Renal cortical epithelial cell (primary cell): ENCODE measurements around the gene LIPG. TPM values are rescaled to one million over a fixed set of nuclear protein-coding genes. Genes with fewer than 3 reads are reported as not detected.
A peak's percentile ranks its signal among the peaks of the same experiment; 100 is the strongest.

Source experiments
- DNase-seq: peaks from one replicate; pipeline ENCODE4 v3.0.0-alpha.2; 2011; ENCODE audit warnings: low read depth
- total RNA-seq: library from RNA; depleted of rRNA; stranded (reverse); fragments of >200 nt; gene quantifications from 2 replicates; pipeline ENCODE4 v1.2.3, GENCODE V29; 2014

Gene LIPG
- total RNA-seq, 1 donor from 2014 or later: 61.4 TPM

DNA sequence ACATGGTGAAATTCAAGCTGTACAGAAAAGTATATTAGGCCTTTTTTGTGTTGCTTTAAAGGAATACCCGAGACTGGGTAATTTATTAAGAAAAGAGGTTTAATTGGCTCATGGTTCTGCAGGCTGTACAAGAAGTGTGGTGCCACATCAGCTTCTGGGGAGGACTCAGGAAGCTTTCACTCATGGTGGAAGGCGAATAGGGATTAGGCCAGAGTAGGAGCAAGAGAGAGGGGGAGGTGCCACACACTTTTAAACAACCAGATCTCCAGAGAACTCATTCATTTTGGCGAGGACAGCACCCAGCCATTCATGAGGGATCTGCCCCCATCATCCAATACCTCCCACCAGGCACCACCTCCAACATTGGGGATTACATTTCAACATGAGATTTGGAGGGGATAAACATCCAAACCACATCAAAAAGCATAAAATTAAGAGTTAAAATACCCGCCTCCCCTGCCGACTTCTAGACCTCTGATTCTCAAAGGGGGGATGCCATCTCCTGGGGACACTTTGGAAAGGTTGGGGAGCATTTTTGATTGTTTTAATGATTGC, 15.1 kb upstream of the LIPG start:
- DNase-seq: no peak

DNA sequence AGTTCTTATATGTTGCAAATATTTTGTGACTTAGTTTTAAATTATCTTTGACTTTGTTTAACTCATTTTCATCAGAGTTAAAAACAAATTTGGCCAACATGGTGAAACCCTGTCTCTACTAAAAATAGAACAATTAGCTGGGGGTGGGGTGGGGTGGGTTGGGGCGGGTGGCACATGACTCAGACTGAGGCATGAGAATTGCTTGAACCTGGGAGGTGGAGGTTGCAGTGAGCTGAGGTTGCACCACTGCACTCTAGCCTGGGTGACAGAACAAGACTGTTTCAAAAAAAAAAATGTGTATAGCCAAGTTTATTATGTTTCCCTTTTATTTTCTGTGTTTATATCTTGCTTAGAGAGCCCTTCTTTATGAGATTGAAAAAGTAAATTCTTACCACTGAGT, 14.2 kb upstream of the LIPG start:
- peak; percentile 67 for DNase-seq

DNA sequence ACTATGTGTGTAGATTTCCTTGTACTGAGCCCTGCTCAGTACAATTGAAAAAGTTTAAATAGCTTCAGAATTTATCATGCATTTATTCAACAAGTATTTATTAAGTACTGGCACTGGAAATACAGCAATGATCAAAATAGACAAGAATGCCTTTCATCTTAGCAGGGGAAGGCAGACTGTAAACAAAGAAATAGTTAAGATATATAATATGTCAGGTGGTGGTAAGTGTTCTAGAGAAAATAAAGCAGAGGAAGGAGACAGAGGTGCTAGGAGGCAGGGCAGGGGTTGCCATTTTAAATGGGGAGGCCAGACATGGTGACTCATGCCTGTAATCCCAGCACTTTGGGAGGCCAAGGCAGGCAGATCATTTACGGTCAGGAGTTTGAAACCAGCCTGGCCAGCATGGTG, 13.6 kb upstream of the LIPG start:
- peak; percentile 95 for DNase-seq

DNA sequence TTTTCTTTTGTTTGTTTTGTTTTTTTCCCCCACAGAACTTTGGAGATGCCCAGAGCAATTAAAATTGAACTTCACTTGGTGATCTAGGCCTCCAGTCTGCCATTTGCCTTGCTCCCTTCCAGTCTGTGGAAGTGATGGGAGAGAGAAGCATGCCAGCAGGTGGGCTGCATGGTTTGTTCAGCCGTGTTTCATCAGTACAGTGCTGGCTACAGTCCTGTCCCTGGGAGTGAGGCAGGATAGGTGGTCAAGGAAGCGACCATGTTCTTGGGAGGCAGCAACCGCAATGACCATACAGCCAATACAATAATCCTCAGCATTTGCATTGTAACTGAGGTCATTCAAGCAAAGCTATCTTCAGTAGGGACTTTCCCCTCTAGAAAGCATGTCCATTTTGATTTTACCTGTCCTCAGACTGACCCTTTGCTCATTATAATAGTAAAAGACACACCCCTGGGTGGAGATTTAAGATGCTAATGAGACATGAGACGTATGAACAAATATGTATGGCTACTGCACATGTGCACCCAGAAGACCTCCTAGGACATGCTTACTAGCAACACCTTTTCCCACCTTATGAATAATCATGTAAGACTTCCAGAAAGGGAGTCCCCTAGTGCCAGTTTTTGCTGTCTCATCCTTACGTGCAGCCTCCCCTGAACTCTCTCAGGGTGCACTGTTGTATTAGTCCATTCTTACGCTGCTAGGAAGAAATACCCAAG, 11.1 kb upstream of the LIPG start:
- no peak for DNase-seq

DNA sequence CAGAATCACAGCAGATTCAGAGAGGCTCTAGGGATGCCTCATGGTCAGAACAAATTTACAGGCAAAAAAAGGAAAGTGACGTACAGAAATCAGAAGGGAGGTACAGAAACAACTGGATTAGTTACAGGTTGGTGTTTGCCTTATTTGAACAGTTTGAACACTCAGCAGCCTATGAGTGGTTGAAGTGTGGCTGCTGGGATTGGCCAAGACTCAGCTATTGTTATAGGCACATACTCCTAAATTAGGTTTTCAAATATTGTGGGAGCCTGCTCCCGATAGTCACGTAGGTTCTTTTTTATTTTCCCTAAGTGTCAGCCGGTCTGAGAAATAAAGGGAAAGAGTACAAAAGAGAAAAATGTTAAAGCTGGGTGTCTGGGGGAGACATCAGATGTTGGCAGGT, 8.9 kb upstream of the LIPG start:
- no peak for DNase-seq

DNA sequence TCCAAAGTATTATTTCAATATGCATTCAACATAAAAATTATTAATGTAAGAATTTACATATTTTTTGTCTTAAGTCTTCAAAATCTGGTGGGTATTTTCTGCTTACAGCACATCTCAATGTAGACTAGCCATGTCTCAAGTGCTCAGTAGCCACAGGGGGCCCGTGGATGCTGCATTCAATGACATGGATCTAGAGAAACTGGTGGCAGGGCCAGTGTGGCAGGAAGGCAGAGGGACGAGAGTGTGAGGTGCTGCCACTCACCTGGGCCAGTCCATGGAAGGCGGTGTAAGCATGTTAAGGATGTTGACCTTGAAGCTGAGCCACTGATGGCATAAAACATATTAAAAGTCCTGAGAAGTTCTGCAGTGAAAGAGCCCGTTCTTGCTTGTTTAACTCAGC, 6.2 kb upstream of the LIPG start:
- DNase-seq: no peak

DNA sequence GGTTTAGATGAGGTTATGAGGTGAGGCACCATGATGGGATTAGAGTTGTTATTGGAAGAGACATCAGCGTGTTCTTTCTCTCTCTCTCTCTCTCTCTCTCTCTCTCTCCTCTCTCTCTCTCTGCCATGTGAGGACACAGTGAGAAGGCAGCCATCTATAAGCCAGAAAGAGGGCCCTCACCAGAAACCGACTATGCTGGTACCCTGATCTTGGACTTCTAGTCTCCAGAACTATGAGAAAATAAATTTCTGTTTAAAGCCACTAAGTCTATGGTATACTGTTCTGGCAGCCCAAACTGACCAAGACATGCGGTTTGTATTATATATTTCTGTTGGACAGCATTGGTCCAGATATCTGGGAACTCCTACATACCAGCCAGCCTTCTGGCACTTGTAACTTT, 3.5 kb upstream of the LIPG start:
- no peak for DNase-seq

DNA sequence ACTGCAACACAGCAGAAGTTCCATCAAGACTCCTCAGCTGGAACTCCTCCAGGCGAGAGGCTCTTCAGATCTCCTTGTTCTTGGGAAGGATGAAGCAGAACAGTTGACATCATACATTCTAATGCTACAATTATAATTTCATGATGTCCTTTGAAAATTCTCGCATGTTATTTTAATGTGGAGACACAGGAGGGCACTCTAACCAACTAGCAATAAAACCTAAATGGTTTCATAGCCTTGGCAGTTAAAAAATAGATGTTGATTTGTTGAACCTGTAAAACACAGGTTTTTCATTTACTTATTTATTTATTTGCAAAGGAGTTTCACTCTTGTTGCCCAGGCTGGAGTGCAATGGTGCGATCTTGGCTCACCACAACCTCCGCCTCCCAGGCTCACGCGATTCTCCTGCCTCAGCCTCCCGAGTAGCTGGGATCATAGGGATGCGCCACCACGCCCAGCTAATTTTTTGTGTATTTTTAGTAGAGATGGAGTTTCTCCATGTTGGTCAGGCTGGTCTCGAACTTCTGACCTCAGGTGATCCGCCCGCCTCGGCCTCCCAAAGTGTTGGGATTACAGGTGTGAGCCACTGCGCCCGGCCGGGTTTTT, 2.4 kb upstream of the LIPG start:
- peak; percentile 70 for DNase-seq

DNA sequence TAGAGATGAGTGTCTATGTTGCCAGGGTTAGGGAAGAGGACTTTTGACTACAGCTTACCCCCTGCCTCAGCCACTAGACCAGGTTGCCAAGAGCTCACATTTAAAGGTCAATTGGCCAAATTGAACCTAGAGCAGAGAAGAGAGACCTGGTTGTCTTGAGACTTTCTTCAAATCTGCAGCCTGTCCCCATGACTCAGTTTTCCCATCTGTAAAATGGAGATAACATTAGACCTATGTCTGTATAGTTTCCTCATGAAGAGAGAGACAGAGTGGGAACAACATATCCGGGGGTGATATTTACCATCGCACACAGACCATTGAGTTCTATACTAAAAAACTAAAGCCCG, 1.6 kb upstream of the LIPG start:
- no peak for DNase-seq

DNA sequence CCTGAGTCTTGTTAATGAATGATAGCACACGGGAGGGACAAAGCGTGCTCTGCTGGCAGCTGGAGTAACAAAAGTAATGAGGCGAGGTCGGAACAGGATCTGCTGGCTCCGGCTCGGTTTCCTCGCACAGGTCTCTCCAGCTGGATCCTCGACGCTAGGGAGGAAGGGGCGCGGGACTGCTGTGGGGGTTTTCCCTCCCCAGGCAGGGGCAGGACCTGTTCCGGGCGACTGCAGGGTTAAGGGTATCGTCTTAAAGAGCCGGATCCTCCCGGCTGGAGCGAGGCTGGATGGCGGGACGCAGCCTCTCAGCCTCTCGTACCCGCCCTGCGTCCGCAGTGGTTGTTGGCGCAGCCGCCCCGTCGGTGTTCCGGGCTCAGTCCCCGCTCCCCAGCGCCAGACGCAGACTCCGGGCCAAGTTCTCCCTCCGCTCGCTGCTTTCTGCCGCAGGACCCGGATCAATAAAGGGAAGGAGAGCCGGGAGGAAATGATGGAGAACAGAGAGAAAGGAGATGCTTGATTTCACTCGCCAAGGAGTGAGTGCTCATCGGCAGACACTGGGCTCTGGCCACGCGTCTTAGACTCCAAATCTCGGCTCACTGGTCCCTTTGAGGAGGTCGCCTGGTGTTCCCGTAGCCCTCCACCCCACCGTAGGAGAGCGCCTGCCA, 1.1 kb upstream of the LIPG start:
- peak; percentile 58 for DNase-seq

DNA sequence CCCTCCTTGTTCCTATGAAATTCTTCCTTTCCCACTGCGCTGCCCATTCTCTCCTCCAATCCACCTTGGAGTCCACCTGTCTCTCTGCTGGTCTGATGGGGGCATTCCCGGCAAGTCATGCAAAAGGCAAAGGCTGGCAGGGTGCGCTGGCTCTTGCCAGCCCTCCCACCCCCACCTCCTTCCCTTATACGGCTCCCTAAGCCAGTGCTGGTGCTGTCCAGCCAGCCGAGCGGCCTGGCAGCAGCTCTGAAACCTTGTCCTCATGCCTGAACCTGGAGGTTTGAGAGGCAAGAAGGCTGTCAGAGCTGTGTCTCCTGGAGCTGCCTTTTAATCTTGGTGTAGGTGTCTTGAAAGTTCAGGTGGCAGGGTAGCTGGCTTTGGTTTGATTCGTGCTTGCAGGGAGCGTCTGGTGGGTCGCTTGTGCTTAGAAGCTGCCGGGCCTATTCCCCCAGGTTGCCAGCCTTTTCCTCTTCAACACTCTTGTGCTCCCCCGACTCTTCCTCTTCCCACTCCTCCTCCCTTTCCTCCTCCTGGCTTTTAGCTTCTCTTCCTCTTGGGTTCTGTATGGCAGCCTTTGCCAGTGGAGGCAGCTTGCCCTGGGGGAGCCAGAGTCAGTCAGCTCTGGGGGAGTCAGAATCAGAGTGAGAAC, 748 bp downstream of the LIPG start:
- peak; percentile 54 for DNase-seq

DNA sequence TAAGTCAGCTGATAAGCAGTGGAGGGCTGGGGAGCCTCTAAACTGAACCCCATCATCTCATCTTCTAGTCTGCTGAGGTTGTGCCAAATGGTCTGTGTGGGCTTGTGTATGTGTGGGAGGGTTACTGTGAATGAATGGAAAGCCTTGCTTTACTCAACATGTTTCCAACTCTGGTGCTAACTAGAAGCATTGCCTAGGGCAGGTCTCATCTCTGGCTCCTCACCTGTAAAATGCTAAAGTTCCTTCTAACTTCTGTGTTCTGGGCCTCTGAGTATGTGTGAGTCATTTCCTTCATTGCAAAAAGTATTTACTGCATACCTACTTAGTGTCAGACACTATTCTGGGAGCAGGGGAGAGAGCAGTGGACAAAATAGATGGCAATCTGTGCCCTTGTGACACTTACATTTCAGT, 1.3 kb downstream of the LIPG start:
- peak; percentile 83 for DNase-seq

DNA sequence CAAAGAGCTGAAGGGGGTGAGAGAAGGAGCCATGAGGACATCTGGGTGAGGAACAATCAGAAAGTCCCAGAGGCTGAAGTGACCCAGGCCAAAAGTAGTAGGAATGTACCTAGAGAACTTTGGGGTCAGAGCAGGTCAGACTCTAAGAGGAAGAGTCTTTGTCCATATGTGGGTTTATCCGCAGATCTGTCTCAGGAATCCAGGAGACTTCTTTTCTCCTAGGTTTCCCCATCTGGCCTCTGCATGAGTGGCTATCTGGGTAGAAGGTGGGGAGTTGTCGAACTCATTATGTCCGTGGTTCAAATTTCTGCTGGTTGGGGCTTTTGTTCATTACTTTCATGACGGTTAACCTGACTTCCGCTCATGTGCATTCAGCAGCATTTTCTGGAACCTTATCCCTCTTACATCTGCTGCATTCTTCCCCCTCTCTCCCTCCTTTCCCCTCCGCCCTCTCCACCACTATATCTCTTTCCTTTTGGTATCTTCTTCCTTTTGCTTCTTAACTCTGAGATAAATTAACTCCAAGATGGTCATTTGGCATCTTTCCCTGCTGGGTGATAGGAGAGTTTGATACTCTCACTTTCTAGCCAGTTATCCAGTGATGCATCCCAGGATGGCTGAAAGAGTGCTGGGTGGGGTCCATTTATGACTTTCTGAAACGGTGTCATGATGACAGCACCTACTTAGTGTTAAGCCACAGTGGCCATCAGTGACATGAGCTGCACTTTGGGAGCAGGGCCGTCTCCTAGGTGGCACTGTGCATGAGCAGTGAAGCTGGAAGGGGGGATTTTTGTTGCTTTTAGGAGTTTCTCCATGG, 2.1 kb downstream of the LIPG start:
- DNase-seq: no peak

DNA sequence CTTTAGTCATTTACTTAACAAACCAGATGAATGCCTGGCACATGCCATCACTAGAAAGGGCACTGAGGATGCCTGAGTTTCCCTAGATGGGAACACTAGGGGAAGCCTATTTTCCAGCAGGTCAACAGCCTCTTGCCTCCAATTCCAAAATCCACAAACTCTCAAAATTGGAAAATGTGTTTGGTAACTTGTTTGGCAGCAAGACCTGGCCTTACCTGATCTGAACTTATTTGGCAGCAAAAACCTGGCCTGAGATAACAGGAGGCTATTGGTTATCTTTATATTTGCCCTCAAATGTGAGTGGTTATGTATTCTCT, 2.6 kb downstream of the LIPG start:
- DNase-seq: no peak

DNA sequence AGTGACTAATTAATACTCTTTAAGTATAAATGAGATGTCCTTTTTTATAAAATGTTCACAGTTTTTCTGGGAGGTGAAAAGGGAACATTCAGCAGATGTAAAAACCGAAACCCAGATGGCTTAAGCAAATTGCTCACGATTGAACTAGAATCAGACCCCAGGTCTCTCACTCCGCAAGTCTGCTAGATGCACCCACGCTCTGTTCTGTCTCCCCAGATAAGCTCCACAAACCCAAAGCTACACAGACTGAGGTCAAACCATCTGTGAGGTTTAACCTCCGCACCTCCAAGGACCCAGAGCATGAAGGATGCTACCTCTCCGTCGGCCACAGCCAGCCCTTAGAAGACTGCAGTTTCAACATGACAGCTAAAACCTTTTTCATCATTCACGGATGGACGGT, 3.2 kb downstream of the LIPG start:
- DNase-seq: no peak

DNA sequence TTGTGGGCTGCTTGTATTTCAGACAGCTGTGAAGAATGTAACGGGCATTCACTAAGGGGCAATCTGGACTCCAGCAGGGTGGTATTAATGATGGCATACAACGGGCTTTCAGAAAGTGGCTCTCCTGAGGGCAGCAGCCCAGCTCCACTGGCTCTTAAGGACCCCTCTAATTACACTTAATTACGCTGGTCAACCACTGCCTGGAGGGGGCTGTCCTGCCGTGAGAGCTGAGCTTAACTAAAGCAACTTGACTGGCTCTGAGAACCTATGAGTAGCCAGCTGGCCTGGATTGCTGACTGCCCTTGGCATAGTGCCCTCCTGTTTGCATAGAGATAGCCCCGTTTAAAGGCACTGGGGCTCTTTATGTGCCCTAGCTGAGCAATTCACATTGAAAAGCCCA, 3.8 kb downstream of the LIPG start:
- DNase-seq: peak; percentile 49

DNA sequence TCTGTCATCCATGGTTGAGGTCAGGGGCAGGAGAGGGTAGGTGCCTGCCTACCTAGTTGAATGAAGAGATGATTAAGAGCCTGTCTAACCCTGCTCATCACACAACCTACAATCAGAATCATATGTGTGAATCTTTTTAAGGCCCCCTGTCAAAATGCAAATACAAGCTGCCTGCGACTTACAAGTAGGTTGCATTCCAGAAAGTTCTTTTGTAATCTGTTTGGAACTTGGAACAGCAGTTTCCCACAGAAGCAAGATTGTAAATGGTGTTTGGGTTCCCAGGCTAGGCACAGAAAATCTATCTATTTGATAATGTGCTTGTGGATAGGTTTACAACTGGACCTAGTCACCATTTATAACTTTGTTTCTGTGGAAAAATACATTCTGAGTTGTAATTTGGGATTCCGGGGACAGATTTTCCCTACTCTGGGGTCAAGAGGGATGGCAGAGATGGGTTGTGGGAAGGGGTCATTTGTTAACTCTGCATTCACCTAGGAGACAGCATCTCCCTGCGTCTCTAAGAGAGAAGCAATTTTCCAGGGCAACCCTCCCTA, 4.4 kb downstream of the LIPG start:
- no peak for DNase-seq

DNA sequence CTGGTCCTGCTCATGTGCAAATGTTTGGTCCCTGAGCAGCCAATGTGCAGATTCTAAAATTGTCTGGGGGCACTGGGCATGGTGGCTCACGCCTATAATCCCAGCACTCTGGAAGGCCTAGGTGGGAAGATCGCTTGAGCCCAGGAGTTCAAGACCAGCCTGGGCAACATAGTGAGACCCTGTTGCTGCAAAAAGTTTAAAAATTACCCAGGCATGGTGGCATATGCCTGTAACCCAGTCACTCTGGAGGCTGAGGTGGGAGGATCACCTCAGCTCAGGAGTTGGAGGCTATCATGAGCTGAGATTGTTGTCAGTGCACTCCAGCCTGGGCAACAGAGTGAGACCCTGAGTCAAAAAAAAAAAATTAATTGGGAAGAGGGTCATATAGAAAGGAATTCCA, 5.1 kb downstream of the LIPG start:
- no peak for DNase-seq

DNA sequence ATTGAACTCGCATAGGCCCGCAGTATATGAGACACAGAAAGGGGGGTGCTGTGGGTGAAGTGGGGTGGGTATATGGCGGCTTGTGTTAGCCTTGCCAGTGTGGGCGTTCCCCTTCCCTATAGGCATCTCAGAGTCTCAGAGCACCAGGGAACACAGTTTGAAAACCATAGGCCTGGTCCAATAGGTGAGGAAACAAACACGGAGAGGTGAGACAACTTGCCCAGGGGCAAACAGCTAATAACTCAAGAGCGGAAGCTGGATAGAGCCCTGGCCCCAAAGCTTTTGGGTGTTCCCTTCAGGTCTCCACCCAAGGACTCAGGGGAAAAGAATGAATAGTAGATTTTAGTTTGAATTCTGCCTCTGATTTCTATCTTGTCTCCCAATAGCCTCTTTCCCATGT, 7.9 kb downstream of the LIPG start:
- DNase-seq: no peak

DNA sequence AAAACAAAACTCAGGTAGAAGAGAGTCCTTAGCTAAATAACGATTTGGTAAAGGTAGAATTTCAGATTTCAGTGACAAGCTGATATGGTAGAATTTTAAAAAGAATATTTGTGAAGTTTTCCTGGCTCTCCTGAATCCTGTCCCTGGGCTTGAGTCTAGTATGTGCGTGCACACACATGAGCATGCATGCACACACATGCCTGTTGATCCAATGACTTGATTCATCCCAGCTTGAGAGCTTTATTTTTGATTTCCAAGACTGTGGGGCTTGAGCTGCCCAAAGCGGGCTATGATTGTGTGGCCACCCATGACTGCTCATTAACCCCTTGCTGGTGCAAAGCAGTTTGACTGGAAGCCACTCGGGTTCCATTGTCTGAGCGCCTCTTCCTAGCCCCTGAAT, 9.0 kb downstream of the LIPG start:
- no peak for DNase-seq

DNA sequence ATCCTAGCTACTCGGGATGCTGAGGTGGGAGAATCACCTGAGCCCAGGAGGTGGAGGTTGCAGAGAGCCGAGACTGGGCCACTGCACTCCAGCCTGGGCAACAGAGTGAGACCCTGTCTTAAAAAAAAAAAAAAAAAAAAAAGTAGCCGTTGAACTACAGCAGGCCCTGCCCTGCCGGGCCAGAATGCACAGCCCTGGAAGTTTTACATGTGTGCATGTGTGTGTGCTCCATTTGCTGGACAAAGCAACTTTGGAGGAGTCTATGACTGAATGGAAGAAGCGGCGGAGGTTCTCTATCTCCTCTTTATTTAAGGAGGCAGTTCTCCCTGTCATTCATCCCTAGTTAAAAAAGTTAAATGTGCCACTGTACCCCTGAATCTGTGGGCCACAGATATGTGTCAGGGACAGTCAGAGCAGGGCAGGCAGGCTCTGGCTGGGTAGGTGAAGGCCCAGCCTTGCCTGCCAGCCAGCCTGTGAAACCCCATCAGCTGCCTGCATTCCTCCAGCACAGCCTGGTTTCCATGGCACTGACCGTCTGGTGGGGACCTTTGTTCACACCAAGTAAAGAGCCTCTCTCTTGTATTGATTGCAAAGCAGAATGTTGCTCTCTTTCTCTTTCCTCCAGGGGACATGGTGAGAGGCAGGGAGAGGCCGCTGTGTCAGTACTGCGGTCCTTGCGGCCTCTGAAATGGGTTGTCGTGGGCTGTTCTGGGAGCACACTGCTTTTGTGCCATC, 10.9 kb downstream of the LIPG start:
- no peak for DNase-seq
